H9 (cell line): ENCODE measurements around the gene LEFTY2. TPM values are rescaled to one million over a fixed set of nuclear protein-coding genes. Genes with fewer than 3 reads are reported as not detected.
A peak's percentile ranks its signal among the peaks of the same experiment; 100 is the strongest.

ENCODE experiments used
- DNase-seq: peaks from one replicate; pipeline ENCODE4 v3.0.0-alpha.2; 2017
- H2AFZ ChIP-seq: one replicate; pipeline ENCODE4 v1.6.1; 2013; ENCODE audit warnings: mild to moderate bottlenecking, low read length, control low read depth, moderate library complexity
- H2AK5ac ChIP-seq: 2 replicates; pipeline ENCODE4 v1.6.1; 2013; ENCODE audit warnings: low read length, control low read depth, mixed read lengths; ENCODE audit not compliant: insufficient read length
- H2BK120ac ChIP-seq: one replicate; pipeline ENCODE4 v1.6.1; 2013; ENCODE audit warnings: low read depth, mild to moderate bottlenecking, low read length, control low read depth, inconsistent platforms; ENCODE audit not compliant: poor library complexity, severe bottlenecking
- H2BK12ac ChIP-seq: 2 replicates; pipeline ENCODE4 v1.6.1; 2013; ENCODE audit warnings: low read length, control low read depth, mixed read lengths, low read depth; ENCODE audit not compliant: insufficient read length
- H2BK15ac ChIP-seq: 2 replicates; pipeline ENCODE4 v1.6.1; 2013; ENCODE audit warnings: low read depth, low read length, control low read depth
- H2BK20ac ChIP-seq: one replicate; pipeline ENCODE4 v1.6.1; 2013; ENCODE audit warnings: low read depth, mild to moderate bottlenecking, low read length, control low read depth, inconsistent platforms; ENCODE audit not compliant: poor library complexity, severe bottlenecking
- H2BK5ac ChIP-seq: 2 replicates; pipeline ENCODE4 v1.6.1; 2013; ENCODE audit warnings: low read length, control low read depth, mixed read lengths; ENCODE audit not compliant: insufficient read length
- H3K14ac ChIP-seq: 2 replicates; pipeline ENCODE4 v1.6.1; 2013; ENCODE audit warnings: low read length, control low read depth; ENCODE audit not compliant: insufficient read depth
- H3K18ac ChIP-seq: 2 replicates; pipeline ENCODE4 v1.6.1; 2013; ENCODE audit warnings: low read depth, mild to moderate bottlenecking, mixed read lengths, low read length, control low read depth; ENCODE audit not compliant: insufficient read length
- H3K23ac ChIP-seq: 2 replicates; pipeline ENCODE4 v1.6.1; 2013; ENCODE audit warnings: low read length, control low read depth, mixed read lengths, low read depth; ENCODE audit not compliant: insufficient read length
- H3K23me2 ChIP-seq: 2 replicates; pipeline ENCODE4 v1.6.1; 2013; ENCODE audit warnings: low read depth, mild to moderate bottlenecking, mixed read lengths, low read length, control low read depth; ENCODE audit not compliant: insufficient read length, poor library complexity, severe bottlenecking
- H3K27ac ChIP-seq: 2 replicates; pipeline ENCODE4 v1.5.1; 2013; ENCODE audit warnings: low read length, control low read depth, mixed read lengths, low read depth; ENCODE audit not compliant: insufficient read length
- H3K27me3 ChIP-seq: 2 replicates; pipeline ENCODE4 v1.6.1; 2013; ENCODE audit warnings: low read length, control low read depth, inconsistent platforms; ENCODE audit not compliant: insufficient read depth
- H3K4ac ChIP-seq: 2 replicates; pipeline ENCODE4 v1.6.1; 2013; ENCODE audit warnings: low read depth, mild to moderate bottlenecking, control low read depth, inconsistent platforms, low read length, moderate library complexity
- H3K4me1 ChIP-seq: 2 replicates; pipeline ENCODE4 v1.6.1; 2013; ENCODE audit warnings: low read length, control low read depth, inconsistent platforms; ENCODE audit not compliant: insufficient read depth
- H3K4me2 ChIP-seq: 2 replicates; pipeline ENCODE4 v1.6.1; 2013; ENCODE audit warnings: low read length, control low read depth, mixed read lengths; ENCODE audit not compliant: insufficient read length, insufficient read depth
- H3K56ac ChIP-seq: 2 replicates; pipeline ENCODE4 v1.6.1; 2013; ENCODE audit warnings: low read depth, mild to moderate bottlenecking, mixed read lengths, low read length, control low read depth; ENCODE audit not compliant: insufficient read length
- H3K79me1 ChIP-seq: 2 replicates; pipeline ENCODE4 v1.6.1; 2013; ENCODE audit warnings: low read depth, mild to moderate bottlenecking, moderate library complexity, low read length, control low read depth, inconsistent platforms; ENCODE audit not compliant: insufficient read depth, poor library complexity, severe bottlenecking
- H3K79me2 ChIP-seq: 2 replicates; pipeline ENCODE4 v1.6.1; 2013; ENCODE audit warnings: low read length, control low read depth, inconsistent platforms; ENCODE audit not compliant: insufficient read depth
- H3K9ac ChIP-seq: 2 replicates; pipeline ENCODE4 v1.6.1; 2013; ENCODE audit warnings: low read length, control low read depth, mixed read lengths; ENCODE audit not compliant: insufficient read length; ENCODE audit errors: extremely low read depth
- H3K9me3 ChIP-seq: one replicate; pipeline ENCODE4 v1.6.1; 2013; ENCODE audit warnings: low read depth, low read length, inconsistent platforms; ENCODE audit not compliant: control insufficient read depth
- H3T11ph ChIP-seq: one replicate; pipeline ENCODE4 v1.6.1; 2013; ENCODE audit warnings: mild to moderate bottlenecking, low read length, control low read depth, inconsistent platforms
- H4K20me1 ChIP-seq: one replicate; pipeline ENCODE4 v1.6.1; 2013; ENCODE audit not compliant: control insufficient read depth, insufficient read length, insufficient read depth
- H4K5ac ChIP-seq: 2 replicates; pipeline ENCODE4 v1.6.1; 2013; ENCODE audit warnings: low read depth, mild to moderate bottlenecking, mixed read lengths, low read length, control low read depth; ENCODE audit not compliant: insufficient read length
- H4K8ac ChIP-seq: replicated peaks from 2 replicates; pipeline ENCODE4 v1.6.1; 2013; ENCODE audit warnings: low read length, control low read depth, mixed read lengths, low read depth; ENCODE audit not compliant: insufficient read length
- H4K91ac ChIP-seq: 2 replicates; pipeline ENCODE4 v1.6.1; 2013; ENCODE audit warnings: low read depth, mild to moderate bottlenecking, moderate library complexity, mixed read lengths, low read length, control low read depth; ENCODE audit not compliant: insufficient read length
- H3K27ac Mint-ChIP-seq, 3 experiments: 2 replicates in 2 of 3; 3 replicates in 1 of 3; pipeline ENCODE4 v1.8.0; 2020 to 2021; ENCODE audit warnings: mixed read lengths in 3 of 3, mild to moderate bottlenecking in 1 of 3, moderate library complexity in 1 of 3
- H3K27me3 Mint-ChIP-seq: 2 replicates; pipeline ENCODE4 v1.8.0; 2021; ENCODE audit warnings: low read depth, mild to moderate bottlenecking, moderate library complexity, mixed read lengths
- H3K36me3 Mint-ChIP-seq, 3 experiments: 2 replicates in 2 of 3; 3 replicates in 1 of 3; pipeline ENCODE4 v1.8.0; 2020 to 2021; ENCODE audit warnings: low read depth in 3 of 3, mixed read lengths in 3 of 3; ENCODE audit not compliant: insufficient read depth in 1 of 3
- H3K4me1 Mint-ChIP-seq, 2 experiments: 2 replicates each; pipeline ENCODE4 v1.8.0; 2020; ENCODE audit warnings: mixed read lengths in 2 of 2
- H3K4me3 Mint-ChIP-seq, 2 experiments: 2 replicates in 1 of 2; 3 replicates in 1 of 2; pipeline ENCODE4 v1.8.0; 2020 to 2021; ENCODE audit warnings: mild to moderate bottlenecking in 2 of 2, mixed read lengths in 2 of 2, moderate library complexity in 1 of 2
- H3K9me3 Mint-ChIP-seq, 2 experiments: 2 replicates in 1 of 2; 3 replicates in 1 of 2; pipeline ENCODE4 v1.8.0; 2020; ENCODE audit warnings: mild to moderate bottlenecking in 2 of 2, mixed read lengths in 2 of 2, moderate library complexity in 1 of 2
- WGBS: extraction: QIAGEN DNeasy Blood & Tissue Kit; methylation state at CpG from one replicate; pipeline ENCODE4 v1.1.7; 2013; ENCODE audit warnings: missing lambda C conversion rate, low lambda C conversion rate, mixed read lengths; ENCODE audit not compliant: insufficient read length; ENCODE audit errors: extremely low coverage; 5-methylcytosine and 5-hydroxymethylcytosine counted together
- total RNA-seq: library from RNA; stranded (reverse); gene quantifications from 2 replicates; pipeline ENCODE4 v1.2.1, GENCODE V29; 2021
- TF ChIP-seq, protein P1 (sequence below): fragments of 200-600 bp; sonication (generic); conservative IDR thresholded peaks from 3 replicates; pipeline ENCODE4 v1.8.0; 2021; ENCODE audit warnings: antibody characterized with exemption, mild to moderate bottlenecking

The LEFTY2 gene
- total RNA-seq, 1 experiment from 2014 or later = 16.3 TPM

DNA sequence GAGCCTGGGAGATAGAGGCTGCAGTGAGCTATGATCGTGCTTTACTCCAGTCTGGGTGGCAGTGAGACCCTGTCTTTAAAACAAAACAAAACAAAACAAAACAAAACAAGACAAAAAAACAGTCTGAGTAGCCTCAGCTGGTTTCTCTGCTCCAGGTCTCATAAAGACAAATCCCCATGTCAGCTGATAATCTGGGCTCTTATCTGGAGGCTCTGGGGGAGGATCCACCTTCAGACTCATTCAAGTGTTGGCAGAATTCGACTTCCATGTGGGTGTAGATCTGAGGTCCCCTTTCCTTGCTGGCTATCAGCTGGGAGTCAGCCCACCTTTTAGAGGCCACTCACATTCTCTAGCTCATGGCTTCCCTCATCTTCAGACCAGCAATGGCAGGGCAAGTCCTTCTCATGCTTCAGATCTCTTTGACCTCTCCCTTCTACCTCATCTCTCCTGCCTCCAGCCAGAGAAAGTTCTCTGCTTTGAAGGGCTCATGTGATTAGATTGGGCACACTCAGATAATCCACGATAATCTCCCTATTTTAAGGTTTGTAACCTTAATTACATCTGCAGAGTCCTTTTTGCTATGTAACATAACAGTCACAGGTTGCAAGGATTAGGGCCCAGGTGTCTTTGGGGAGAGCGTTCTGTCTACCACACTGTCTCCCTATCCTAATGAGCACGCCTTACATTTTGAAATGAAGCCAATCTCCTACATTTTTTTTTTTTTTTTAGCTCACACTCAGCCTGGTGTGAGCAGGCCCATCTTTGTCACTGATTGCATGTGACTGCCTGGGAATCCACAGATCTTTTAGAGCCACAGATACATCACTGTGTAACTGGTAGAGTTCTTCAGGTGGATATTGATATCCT lies 9.5 kb downstream of the LEFTY2 start:
- Histone ChIP-seq H2AFZ (no peak overlapping the region), H4K8ac (no peak overlapping the region), H3K14ac (no peak overlapping the region), H3K9ac (no peak overlapping the region), H3T11ph (no peak overlapping the region), H3K4me1 (no peaks in the 10 kb centered on the region), H3K56ac (no peak overlapping the region), H2AK5ac (no peak overlapping the region), H4K91ac (no peak overlapping the region), H3K27me3 (no peaks in the 10 kb centered on the region), H3K79me2 (no peaks in the 10 kb centered on the region), H3K4ac (no peak overlapping the region), H3K23ac (no peak overlapping the region), H3K23me2 (no peaks in the 10 kb centered on the region), H3K4me2 (no peak overlapping the region), H2BK5ac (no peak overlapping the region), H3K79me1 (no peaks in the 10 kb centered on the region), H2BK15ac (no peak overlapping the region), H2BK120ac (no peak overlapping the region), H2BK20ac (no peak overlapping the region), H4K20me1 (no peaks in the 10 kb centered on the region), H3K9me3 (no peaks in the 10 kb centered on the region), H3K18ac (no peak overlapping the region), H2BK12ac (no peak overlapping the region), H4K5ac (no peak overlapping the region), H3K27ac (no peak overlapping the region)
- no peak overlapping the region for H3K4me3 Mint-ChIP-seq
- H3K27me3 Mint-ChIP-seq = no peaks in the 10 kb centered on the region
- no CpG with 5 or more reads among the region's 5 CpGs for WGBS
- H3K36me3 Mint-ChIP-seq = no peaks in the 10 kb centered on the region
- H3K27ac Mint-ChIP-seq = peak overlapping the region in 1 of 3 experiments; percentile 41; a peak in 1 of 7 replicates
- H3K9me3 Mint-ChIP-seq = no peaks in the 10 kb centered on the region
- H3K4me1 Mint-ChIP-seq = peaks cover 6% of the 10 kb centered on the region in 2 experiments
- TF ChIP-seq, protein P1, sequence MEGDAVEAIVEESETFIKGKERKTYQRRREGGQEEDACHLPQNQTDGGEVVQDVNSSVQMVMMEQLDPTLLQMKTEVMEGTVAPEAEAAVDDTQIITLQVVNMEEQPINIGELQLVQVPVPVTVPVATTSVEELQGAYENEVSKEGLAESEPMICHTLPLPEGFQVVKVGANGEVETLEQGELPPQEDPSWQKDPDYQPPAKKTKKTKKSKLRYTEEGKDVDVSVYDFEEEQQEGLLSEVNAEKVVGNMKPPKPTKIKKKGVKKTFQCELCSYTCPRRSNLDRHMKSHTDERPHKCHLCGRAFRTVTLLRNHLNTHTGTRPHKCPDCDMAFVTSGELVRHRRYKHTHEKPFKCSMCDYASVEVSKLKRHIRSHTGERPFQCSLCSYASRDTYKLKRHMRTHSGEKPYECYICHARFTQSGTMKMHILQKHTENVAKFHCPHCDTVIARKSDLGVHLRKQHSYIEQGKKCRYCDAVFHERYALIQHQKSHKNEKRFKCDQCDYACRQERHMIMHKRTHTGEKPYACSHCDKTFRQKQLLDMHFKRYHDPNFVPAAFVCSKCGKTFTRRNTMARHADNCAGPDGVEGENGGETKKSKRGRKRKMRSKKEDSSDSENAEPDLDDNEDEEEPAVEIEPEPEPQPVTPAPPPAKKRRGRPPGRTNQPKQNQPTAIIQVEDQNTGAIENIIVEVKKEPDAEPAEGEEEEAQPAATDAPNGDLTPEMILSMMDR = no peak
- DNase-seq = no peak
